ENCODE data around the gene TSPAN9. TPM values are rescaled to one million over a fixed set of nuclear protein-coding genes. Genes with fewer than 3 reads are reported as not detected.
A peak's percentile ranks its signal among the peaks of the same experiment; 100 is the strongest.

TSPAN9 gene
- total and polyA plus RNA-seq, 4 donors, result 23.0 to 72.3 (median 33.9) TPM

GRCh38 chr12:3213188-3213587, 136.0 kb downstream of the TSPAN9 start:
- no peaks in the 10 kb centered on the region for H3K27me3 ChIP-seq (ENCODE audit: control insufficient read depth in 3 of 3, insufficient read depth in 3 of 3, low read length in 2 of 3)
- ATAC-seq (ENCODE audit: insufficient read depth, low FRiP score) (no peak), DNase-seq (peak; percentile 77 to 86 (median 85))
- H3K36me3 ChIP-seq (ENCODE audit: control insufficient read depth in 4 of 4, insufficient read depth in 4 of 4, low read length in 4 of 4), result peaks cover 0 to 11% (median 3%) of the 10 kb centered on the region in 4 donors
- no peak for TF ChIP-seq CTCF (IDR thresholded peaks at IDR 0.05; ENCODE audit: control extremely low read depth, extremely low read depth)
- H3K9me3 ChIP-seq (ENCODE audit: control insufficient read depth in 4 of 4, insufficient read depth in 3 of 4, low read length in 3 of 4), result no peaks in the 10 kb centered on the region
- no peak overlapping the region for H3K9ac ChIP-seq (ENCODE audit: insufficient read depth in 1 of 2, low read length in 2 of 2)
- peak overlapping the region in 1 of 2 donors; percentile 46 for H3K27ac ChIP-seq (ENCODE audit: low read depth in 1 of 2, low read length in 1 of 2)
- WGBS, 2 donors, result 70 to 72% methylated on average over 9 of the region's 9 CpGs
- peaks cover under 1 to 19% (median 11%) of the 10 kb centered on the region in 5 donors for H3K4me1 ChIP-seq (ENCODE audit: control insufficient read depth in 5 of 5, insufficient read depth in 5 of 5, low read length in 5 of 5)
- H3K4me3 ChIP-seq, result no peak overlapping the region

- Histone ChIP-seq H3K9me3 (ENCODE audit: control insufficient read depth in 4 of 4, insufficient read depth in 3 of 4, low read length in 3 of 4) (no peaks in the 10 kb centered on the region), H3K27ac (ENCODE audit: low read depth in 1 of 2, low read length in 1 of 2) (no peak overlapping the region), H3K9ac (ENCODE audit: insufficient read depth in 1 of 2, low read length in 2 of 2) (no peak overlapping the region), H3K4me1 (ENCODE audit: control insufficient read depth in 5 of 5, insufficient read depth in 5 of 5, low read length in 5 of 5) (peaks cover 7 to 25% (median 15%) of the 10 kb centered on the region in 5 donors), H3K27me3 (ENCODE audit: control insufficient read depth in 3 of 3, insufficient read depth in 3 of 3, low read length in 2 of 3) (no peaks in the 10 kb centered on the region), H3K36me3 (ENCODE audit: control insufficient read depth in 4 of 4, insufficient read depth in 4 of 4, low read length in 4 of 4) (peaks cover 0 to 11% (median 3%) of the 10 kb centered on the region in 4 donors), H3K4me3 (no peak overlapping the region)
- WGBS, 2 donors, result 89 to 90% methylated on average over 5 of the region's 5 CpGs
- no peak for TF ChIP-seq CTCF (IDR thresholded peaks at IDR 0.05; ENCODE audit: control extremely low read depth, extremely low read depth)
- ATAC-seq (ENCODE audit: insufficient read depth, low FRiP score), result no peak
- DNase-seq, result no peak
Measured at GRCh38 chr12:3213768-3214167, 136.6 kb downstream of the TSPAN9 start.

GRCh38 chr12:3214526-3215365, 137.6 kb downstream of the TSPAN9 start:
- ATAC-seq (ENCODE audit: insufficient read depth, low FRiP score) (no peak), DNase-seq (peak in 2 of 3 donors; percentile 37 to 60)
- Histone ChIP-seq H3K36me3 (ENCODE audit: control insufficient read depth in 4 of 4, insufficient read depth in 4 of 4, low read length in 4 of 4) (peaks cover 0 to 11% (median 3%) of the 10 kb centered on the region in 4 donors), H3K27ac (ENCODE audit: low read depth in 1 of 2, low read length in 1 of 2) (peak overlapping the region; percentile 15 to 43), H3K27me3 (ENCODE audit: control insufficient read depth in 3 of 3, insufficient read depth in 3 of 3, low read length in 2 of 3) (no peaks in the 10 kb centered on the region), H3K4me1 (ENCODE audit: control insufficient read depth in 5 of 5, insufficient read depth in 5 of 5, low read length in 5 of 5) (peaks cover 13 to 35% (median 21%) of the 10 kb centered on the region in 5 donors), H3K9me3 (ENCODE audit: control insufficient read depth in 4 of 4, insufficient read depth in 3 of 4, low read length in 3 of 4) (no peaks in the 10 kb centered on the region), H3K4me3 (no peak overlapping the region), H3K9ac (ENCODE audit: insufficient read depth in 1 of 2, low read length in 2 of 2) (no peak overlapping the region)
- WGBS, 2 donors, result 69 to 78% methylated on average over 20 of the region's 20 CpGs
- no peak for TF ChIP-seq CTCF (IDR thresholded peaks at IDR 0.05; ENCODE audit: control extremely low read depth, extremely low read depth)
